Medulla oblongata (tissue), 1 donor: ENCODE measurements around the gene ACSF3.

Experiments
- DNase-seq: peaks from one replicate; pipeline ENCODE4 v3.0.0-alpha.2; 2015; ENCODE audit errors: extremely low spot score

The ACSF3 gene

DNA sequence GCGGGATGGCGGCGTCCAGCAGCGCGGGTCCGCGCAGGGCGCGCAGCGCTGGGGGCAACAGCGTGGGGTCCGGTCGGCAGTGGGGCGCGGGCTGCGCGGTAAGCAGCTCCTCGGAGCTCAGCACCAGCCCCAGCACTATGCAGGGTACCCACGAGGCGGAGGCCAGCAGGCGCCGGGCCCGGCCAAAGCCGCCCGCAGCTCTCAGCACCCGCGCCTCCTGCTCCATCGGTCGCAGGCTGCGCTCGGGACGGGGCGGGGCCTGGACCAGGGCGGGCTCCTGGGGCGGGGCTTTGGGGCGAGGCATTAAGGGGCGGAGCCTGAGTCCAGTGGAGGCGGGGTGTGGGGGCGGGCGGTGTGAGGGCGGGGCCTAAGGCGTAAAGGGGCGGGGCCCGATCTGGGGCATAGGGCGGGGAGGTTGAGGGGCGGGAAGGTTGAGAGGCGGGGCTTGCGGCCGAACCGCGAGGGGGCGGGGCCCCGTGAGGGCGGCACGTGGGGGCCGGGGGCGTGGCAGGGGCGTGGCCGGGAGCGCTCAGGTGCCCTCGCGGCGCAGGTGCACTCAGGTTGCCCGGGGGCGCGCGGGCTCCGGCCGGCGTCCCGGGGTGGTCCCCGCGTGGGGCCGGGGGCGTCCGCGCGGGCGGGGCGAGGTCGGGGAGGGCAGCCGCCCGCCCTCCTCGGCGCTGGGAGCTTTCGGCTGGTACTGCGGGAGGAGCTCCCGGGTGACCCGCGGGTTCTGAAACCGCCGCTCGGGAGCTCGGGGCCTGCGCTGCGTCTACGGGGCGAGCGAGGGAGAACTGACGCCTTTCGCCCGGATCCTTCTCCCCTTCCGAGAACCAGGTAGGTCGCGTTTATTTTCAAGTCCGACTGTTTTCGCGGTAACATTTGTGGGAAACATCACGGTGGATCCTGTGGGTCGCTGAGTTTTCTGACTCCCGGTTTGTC, 108.1 kb downstream of the ACSF3 start:
- no peak for DNase-seq

DNA sequence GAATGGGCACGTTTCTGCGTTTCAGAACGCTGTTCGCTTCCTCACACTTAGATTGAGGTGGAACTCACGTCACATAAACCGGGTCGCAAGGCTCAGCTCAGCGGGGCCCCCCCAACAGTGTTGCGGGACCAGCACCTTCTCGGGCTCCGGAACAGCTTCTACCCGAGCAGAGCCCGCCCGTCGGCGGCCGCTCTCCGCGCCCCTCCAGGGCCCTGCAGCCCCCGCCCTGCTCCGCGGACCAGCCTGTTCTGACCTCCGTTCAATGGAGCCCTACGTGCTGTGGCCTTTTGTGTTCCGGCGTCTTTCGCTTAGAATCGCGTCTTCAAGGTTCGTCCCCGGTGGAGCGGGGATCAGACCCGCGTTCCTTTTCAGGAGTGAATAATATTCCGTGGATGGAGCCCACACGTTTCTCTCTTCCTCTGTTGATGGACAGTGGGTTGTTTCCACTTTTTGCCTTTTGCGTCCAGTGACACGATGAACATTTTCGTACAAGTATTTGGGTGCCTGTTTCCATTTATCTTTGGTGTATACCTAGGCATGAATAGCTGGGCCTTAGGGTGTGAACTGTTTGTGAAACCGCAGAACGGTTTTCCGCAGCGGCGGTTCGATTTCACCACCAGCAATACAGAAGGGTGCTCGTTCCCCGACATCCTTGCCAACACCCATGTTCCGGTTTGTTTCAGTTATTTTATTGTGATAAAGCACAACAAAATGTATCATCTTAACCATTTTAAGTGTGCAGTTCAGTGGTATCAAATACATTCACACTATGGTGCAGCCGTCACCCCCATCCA, 109.0 kb downstream of the ACSF3 start:
- no peak for DNase-seq
